ENCODE results near the gene MLST8. TPM values are rescaled to one million over a fixed set of nuclear protein-coding genes. Genes with fewer than 3 reads are reported as not detected.

MLST8 gene, protein sequence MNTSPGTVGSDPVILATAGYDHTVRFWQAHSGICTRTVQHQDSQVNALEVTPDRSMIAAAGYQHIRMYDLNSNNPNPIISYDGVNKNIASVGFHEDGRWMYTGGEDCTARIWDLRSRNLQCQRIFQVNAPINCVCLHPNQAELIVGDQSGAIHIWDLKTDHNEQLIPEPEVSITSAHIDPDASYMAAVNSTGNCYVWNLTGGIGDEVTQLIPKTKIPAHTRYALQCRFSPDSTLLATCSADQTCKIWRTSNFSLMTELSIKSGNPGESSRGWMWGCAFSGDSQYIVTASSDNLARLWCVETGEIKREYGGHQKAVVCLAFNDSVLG
- total RNA-seq (20.3 TPM), polyA plus RNA-seq (34.6 TPM)
- long read RNA-seq, donor 1, partial matches to known transcripts = 0 of 1 reads
- long read RNA-seq, donor 1, other reads (novel, unspliced or antisense) = 0 of 1 reads
- long read RNA-seq, donor 2 = 0 reads
- long read RNA-seq, donor 3, transcript MLST8-232 (9 exons, 1,870 nt) = major isoform, 8 of 17 reads
- long read RNA-seq, donor 3, partial matches to known transcripts = 0 of 17 reads
- long read RNA-seq, donor 3, other reads (novel, unspliced or antisense) = 0 of 17 reads
- long read RNA-seq, donor 4, partial matches to known transcripts = 0 of 9 reads
- long read RNA-seq, donor 4, other reads (novel, unspliced or antisense) = 0 of 9 reads
- long read RNA-seq, donor 5, transcript MLST8-203 (9 exons, 1,691 nt) = minor isoform, 7 of 47 reads
- long read RNA-seq, donor 5, transcript MLST8-232 (9 exons, 1,870 nt) = major isoform, 17 of 47 reads
- long read RNA-seq, donor 5, partial matches to known transcripts = 12 of 47 reads
- long read RNA-seq, donor 5, other reads (novel, unspliced or antisense) = 0 of 47 reads
- long read RNA-seq, donor 6, partial matches to known transcripts = 54 of 61 reads
- long read RNA-seq, donor 6, other reads (novel, unspliced or antisense) = 0 of 61 reads
- long read RNA-seq, donor 7, partial matches to known transcripts = 0 of 9 reads
- long read RNA-seq, donor 7, other reads (novel, unspliced or antisense) = 0 of 9 reads
- long read RNA-seq, donor 8, transcript MLST8-203 (9 exons, 1,691 nt) = major isoform, 5 of 13 reads
- long read RNA-seq, donor 8, partial matches to known transcripts = 0 of 13 reads
- long read RNA-seq, donor 8, other reads (novel, unspliced or antisense) = 0 of 13 reads
- long read RNA-seq, donor 9, partial matches to known transcripts = 59 of 69 reads
- long read RNA-seq, donor 9, other reads (novel, unspliced or antisense) = 0 of 69 reads
- long read RNA-seq, donor 10, partial matches to known transcripts = 0 of 13 reads
- long read RNA-seq, donor 10, other reads (novel, unspliced or antisense) = 0 of 13 reads

DNA sequence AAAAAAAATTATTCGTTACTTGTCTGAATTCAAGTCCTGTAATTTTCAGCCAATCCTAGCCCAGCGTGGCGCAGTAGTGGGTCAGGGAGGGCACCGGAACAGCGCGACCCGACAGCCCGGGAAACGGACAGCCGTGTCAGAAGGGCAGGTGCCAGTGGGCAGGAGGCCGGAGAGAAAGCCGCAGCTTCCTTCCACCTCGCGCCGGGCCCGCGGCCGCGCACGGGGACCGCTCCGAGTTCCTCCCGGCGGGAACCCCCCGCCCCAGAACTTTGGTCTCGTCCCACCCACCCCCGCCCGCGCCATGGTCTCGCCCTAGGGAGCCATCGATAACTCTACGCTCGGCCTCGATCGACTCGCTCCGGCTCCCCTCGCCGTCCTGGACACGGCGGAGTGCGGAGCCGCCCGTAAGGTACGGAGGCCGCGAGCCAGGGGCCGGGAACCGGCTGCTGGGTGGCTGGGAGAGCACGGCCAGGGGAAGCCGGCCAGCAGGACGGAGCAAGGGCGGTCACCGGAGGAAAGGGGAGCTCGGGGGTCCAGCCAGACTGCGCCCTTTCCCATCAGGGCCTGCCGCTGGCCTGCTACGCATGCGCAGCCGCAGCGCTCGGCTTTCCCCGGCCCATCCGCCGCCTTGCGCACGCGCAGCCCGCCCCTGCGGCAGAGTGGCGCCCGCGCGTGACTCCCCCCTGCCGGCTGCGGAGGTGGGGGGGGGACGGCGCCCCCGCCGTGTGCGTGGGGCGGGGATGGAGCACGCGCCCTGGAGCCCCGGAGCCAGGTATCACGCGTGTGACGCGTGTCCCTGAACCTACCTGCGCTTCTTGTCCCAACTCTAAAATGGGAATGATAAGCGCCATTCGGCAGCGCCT is at the start of gene MLST8:
TSS of gene MLST8 (plus strand) at position 351 of the 863 bp plus-strand sequence. CDS start 632 bp downstream, outside the sequence.
- peak within 1 kb of the TSS; percentile 91 to 92 for H3K27ac ChIP-seq (ENCODE audit: low read depth in 1 of 2, low read length in 1 of 2)
- peaks cover 31 to 37% of the 10 kb centered on the region in 2 donors for H3K36me3 ChIP-seq (ENCODE audit: control insufficient read depth in 2 of 2, insufficient read depth in 2 of 2, low read length in 1 of 2)
- peaks cover 12 to 13% of the 10 kb centered on the region in 2 donors for H3K4me1 ChIP-seq (ENCODE audit: control insufficient read depth in 2 of 2, insufficient read depth in 2 of 2, low read length in 2 of 2)
- peaks cover 2 to 12% of the 10 kb centered on the region in 2 donors for H3K27me3 ChIP-seq (ENCODE audit: control insufficient read depth in 2 of 2, insufficient read depth in 1 of 2, low read length in 1 of 2)
- under 1% methylated on average over 93 of the region's 93 CpGs for WGBS
- DNase-seq (ENCODE audit: low read depth in 6 of 9, low spot score in 9 of 9) = peak; percentile 77 to 95 (median 90)
- peak within 1 kb of the TSS; percentile 79 to 88 for H3K4me3 ChIP-seq (ENCODE audit: low read length in 2 of 2)
- peaks cover 0 to 3% of the 10 kb centered on the region in 2 donors for H3K9me3 ChIP-seq (ENCODE audit: control insufficient read depth in 2 of 2, insufficient read depth in 1 of 2, low read length in 1 of 2)

DNA sequence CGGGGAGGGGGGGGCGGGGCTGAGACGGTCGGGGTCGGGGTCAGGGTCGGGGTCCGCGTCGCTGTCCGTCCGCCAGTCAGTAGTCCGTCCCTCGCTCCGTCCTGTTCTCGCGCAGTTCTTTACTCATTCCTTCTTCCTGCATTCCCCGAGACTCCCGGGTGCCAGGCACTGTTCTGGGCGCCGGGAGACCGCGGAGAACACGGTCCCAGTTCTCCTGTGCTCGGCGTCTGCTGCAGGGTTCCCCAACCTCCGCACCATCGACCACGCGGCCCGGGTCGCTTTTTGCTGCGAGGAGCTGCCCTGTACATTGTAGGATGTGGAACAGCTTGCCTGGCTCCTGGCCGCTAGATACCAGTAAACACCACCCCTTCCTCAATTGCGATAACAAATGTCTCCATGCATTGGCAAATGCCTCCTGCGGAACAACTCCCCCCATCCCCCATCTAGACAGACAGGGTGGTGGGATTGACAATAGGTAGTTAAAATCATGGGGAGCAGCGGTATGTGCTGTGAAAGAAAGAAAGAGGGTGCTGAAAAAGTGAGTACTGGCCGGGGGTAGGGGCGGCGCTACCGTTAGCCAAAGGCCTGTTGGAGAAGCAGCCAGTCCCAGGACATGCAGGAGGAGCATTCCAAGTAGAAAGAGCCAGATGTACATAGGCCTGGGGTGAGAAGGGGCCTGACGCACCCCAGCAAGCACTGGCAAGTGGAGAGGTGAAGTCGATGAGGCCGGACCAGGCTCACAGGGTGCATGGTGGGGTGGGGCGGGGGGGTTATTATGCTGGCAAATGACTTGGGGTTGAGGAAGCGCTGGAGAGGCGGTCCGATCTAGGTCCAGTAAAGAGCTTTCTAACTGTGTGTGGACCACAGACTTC is 49.0 kb upstream of the MLST8 start:
- Histone ChIP-seq H3K9me3 (ENCODE audit: control insufficient read depth in 2 of 2, insufficient read depth in 1 of 2, low read length in 1 of 2) (peaks cover 0 to 3% of the 10 kb centered on the region in 2 donors), H3K27me3 (ENCODE audit: control insufficient read depth in 2 of 2, insufficient read depth in 1 of 2, low read length in 1 of 2) (peaks cover 0 to 3% of the 10 kb centered on the region in 2 donors), H3K4me3 (ENCODE audit: low read length in 2 of 2) (peak overlapping the region; percentile 77 to 82), H3K27ac (ENCODE audit: low read depth in 1 of 2, low read length in 1 of 2) (no peak overlapping the region), H3K36me3 (ENCODE audit: control insufficient read depth in 2 of 2, insufficient read depth in 2 of 2, low read length in 1 of 2) (peaks cover 17 to 27% of the 10 kb centered on the region in 2 donors), H3K4me1 (ENCODE audit: control insufficient read depth in 2 of 2, insufficient read depth in 2 of 2, low read length in 2 of 2) (peaks cover 27 to 50% of the 10 kb centered on the region in 2 donors)
- 12% methylated on average over 47 of the region's 47 CpGs for WGBS
- DNase-seq (ENCODE audit: low read depth in 6 of 9, low spot score in 9 of 9) = peak in 1 of 9 donors; percentile 36

DNA sequence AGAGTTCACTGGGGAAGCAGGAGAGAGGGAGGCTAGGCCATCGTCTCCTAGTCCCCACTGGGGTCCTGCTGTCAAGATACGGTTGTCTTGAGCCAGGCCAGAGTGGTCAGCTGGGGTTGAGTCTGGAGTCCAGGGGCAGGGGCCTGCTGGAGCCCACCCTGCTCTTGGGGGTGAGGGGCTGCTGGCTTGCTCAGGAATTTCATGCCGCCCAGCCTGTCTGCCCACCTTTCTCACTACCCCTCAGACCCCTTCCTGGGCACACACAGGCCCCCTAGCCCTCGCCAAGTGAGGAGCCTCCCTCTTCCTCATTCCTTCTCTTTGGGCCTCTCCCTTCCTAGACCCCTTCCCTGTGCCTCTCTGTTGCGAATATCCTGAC is 48.4 kb upstream of the MLST8 start:
- Histone ChIP-seq H3K4me1 (ENCODE audit: control insufficient read depth in 2 of 2, insufficient read depth in 2 of 2, low read length in 2 of 2) (peaks cover 27 to 44% of the 10 kb centered on the region in 2 donors), H3K4me3 (ENCODE audit: low read length in 2 of 2) (no peak overlapping the region), H3K27me3 (ENCODE audit: control insufficient read depth in 2 of 2, insufficient read depth in 1 of 2, low read length in 1 of 2) (no peaks in the 10 kb centered on the region), H3K9me3 (ENCODE audit: control insufficient read depth in 2 of 2, insufficient read depth in 1 of 2, low read length in 1 of 2) (peaks cover 0 to 3% of the 10 kb centered on the region in 2 donors), H3K27ac (ENCODE audit: low read depth in 1 of 2, low read length in 1 of 2) (no peak overlapping the region), H3K36me3 (ENCODE audit: control insufficient read depth in 2 of 2, insufficient read depth in 2 of 2, low read length in 1 of 2) (peaks cover 10 to 21% of the 10 kb centered on the region in 2 donors)
- DNase-seq (ENCODE audit: low read depth in 6 of 9, low spot score in 9 of 9) = no peak
- WGBS = 94% methylated on average over 5 of the region's 5 CpGs

DNA sequence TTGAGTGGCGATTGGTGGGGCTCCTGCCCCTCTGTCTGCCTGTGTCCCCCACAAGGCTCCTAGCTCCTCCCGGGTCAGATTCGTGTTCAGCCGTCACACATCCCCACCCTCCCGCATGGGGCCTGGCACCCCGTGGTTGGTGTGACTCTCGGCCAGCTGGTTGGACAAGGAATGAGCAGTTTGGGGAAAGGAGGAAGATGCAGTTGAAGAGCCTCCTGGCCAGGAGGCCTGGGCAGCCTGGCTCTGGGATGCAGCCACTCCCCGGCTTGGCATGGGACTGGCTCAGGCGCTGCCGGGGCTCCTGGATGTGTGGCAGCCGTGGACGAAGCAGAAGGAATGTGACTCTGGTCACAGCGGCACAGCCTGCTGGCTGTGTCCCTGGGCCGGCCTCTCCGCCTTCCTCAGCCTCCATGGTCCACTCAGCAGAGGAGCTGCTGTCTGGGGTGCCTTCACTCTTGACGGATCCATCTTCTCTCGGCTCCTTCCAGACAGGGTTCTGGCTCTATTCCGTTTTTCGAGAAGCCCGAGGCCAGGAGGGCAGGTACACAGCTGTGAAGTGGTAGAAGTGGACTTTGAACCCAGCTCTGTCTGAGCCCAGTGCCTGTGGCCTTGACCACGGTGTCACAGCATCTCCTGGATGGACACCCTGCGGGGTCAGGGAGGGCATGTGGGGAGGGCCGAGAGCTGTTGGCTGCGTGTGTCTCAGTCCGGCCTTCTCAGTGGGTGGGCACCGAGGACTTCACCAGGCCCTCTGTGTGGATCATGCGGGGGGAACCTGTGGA is 47.6 kb upstream of the MLST8 start:
- Histone ChIP-seq H3K9me3 (ENCODE audit: control insufficient read depth in 2 of 2, insufficient read depth in 1 of 2, low read length in 1 of 2) (peaks cover 0 to 3% of the 10 kb centered on the region in 2 donors), H3K4me1 (ENCODE audit: control insufficient read depth in 2 of 2, insufficient read depth in 2 of 2, low read length in 2 of 2) (peaks cover 25 to 38% of the 10 kb centered on the region in 2 donors), H3K27ac (ENCODE audit: low read depth in 1 of 2, low read length in 1 of 2) (no peak overlapping the region), H3K4me3 (ENCODE audit: low read length in 2 of 2) (no peak overlapping the region), H3K36me3 (ENCODE audit: control insufficient read depth in 2 of 2, insufficient read depth in 2 of 2, low read length in 1 of 2) (peaks cover 12 to 16% of the 10 kb centered on the region in 2 donors), H3K27me3 (ENCODE audit: control insufficient read depth in 2 of 2, insufficient read depth in 1 of 2, low read length in 1 of 2) (no peaks in the 10 kb centered on the region)
- WGBS = 98% methylated on average over 27 of the region's 27 CpGs
- no peak for DNase-seq (ENCODE audit: low read depth in 6 of 9, low spot score in 9 of 9)

DNA sequence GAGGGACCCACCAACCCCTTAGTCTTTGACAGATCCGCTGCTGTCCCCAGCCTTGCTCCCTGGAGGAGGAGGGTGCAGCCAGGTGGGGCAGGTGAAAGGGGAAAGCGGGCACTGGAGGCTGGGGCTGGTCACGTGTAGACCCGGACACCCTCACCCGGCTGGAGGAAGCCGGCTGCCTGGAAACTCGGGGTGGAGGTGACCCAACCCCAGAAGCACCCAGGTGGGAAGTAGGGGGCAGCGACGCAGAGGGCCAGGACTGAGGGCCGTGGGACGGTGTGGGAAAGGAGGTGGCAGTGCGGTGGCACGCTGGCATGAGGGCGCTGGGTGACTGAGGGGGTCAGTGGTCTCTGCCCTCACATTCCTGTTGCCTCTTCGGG is 47.0 kb upstream of the MLST8 start:
- Histone ChIP-seq H3K27ac (ENCODE audit: low read depth in 1 of 2, low read length in 1 of 2) (no peak overlapping the region), H3K27me3 (ENCODE audit: control insufficient read depth in 2 of 2, insufficient read depth in 1 of 2, low read length in 1 of 2) (no peaks in the 10 kb centered on the region), H3K36me3 (ENCODE audit: control insufficient read depth in 2 of 2, insufficient read depth in 2 of 2, low read length in 1 of 2) (peaks cover 12% of the 10 kb centered on the region in 2 donors), H3K4me1 (ENCODE audit: control insufficient read depth in 2 of 2, insufficient read depth in 2 of 2, low read length in 2 of 2) (peaks cover 19 to 32% of the 10 kb centered on the region in 2 donors), H3K9me3 (ENCODE audit: control insufficient read depth in 2 of 2, insufficient read depth in 1 of 2, low read length in 1 of 2) (peaks cover 0 to 3% of the 10 kb centered on the region in 2 donors), H3K4me3 (ENCODE audit: low read length in 2 of 2) (no peak overlapping the region)
- WGBS = 97% methylated on average over 15 of the region's 15 CpGs
- DNase-seq (ENCODE audit: low read depth in 6 of 9, low spot score in 9 of 9) = no peak

DNA sequence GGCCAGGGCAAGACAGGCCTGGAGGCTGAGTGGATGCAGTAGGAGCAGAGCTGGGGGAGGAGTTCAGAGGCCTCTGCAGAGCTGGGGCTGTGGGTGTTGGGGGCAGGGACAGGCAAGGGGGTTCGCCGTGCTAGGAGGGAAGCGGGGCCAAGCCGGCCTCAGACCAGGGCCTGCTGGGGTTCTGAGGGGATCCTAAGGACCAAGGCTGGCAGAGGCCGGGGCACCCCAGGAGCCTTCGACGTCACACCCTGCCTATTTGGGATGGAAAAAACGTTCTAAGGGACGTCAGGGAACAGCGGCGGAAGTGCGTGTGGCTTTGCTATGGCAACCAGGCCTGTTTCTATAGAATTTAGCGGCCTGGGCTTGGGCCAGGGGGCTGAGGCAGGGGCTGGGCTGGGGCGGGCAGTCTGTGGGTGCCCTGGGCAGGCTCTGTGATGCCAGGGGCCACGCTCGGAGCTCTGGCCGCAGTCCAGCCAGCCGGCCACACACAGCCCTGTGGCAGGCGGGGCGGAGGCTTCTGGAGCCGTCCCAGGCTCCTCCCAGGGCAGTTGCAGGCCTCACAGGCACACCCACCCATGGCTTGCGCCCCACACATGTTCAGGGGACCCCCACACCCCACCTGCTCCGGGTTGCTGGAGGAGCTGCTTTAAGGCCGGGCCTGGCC is 45.9 kb upstream of the MLST8 start:
- peaks cover 9 to 18% of the 10 kb centered on the region in 2 donors for H3K36me3 ChIP-seq (ENCODE audit: control insufficient read depth in 2 of 2, insufficient read depth in 2 of 2, low read length in 1 of 2)
- H3K27me3 ChIP-seq (ENCODE audit: control insufficient read depth in 2 of 2, insufficient read depth in 1 of 2, low read length in 1 of 2) = no peaks in the 10 kb centered on the region
- H3K9me3 ChIP-seq (ENCODE audit: control insufficient read depth in 2 of 2, insufficient read depth in 1 of 2, low read length in 1 of 2) = peaks cover 0 to 14% of the 10 kb centered on the region in 2 donors
- H3K4me1 ChIP-seq (ENCODE audit: control insufficient read depth in 2 of 2, insufficient read depth in 2 of 2, low read length in 2 of 2) = peaks cover 10 to 22% of the 10 kb centered on the region in 2 donors
- 97% methylated on average over 24 of the region's 24 CpGs for WGBS
- no peak overlapping the region for H3K4me3 ChIP-seq (ENCODE audit: low read length in 2 of 2)
- no peak for DNase-seq (ENCODE audit: low read depth in 6 of 9, low spot score in 9 of 9)
- no peak overlapping the region for H3K27ac ChIP-seq (ENCODE audit: low read depth in 1 of 2, low read length in 1 of 2)
